ENCODE results near the gene HSD3B2. TPM values are rescaled to one million over a fixed set of nuclear protein-coding genes. Genes with fewer than 3 reads are reported as not detected.
A peak's percentile ranks its signal among the peaks of the same experiment; 100 is the strongest.
"Not testable (repeated sequence)": the region's sequence is repeated elsewhere in the genome, so short reads cannot be mapped to it uniquely, and the experiment has no call there.

Gene HSD3B2
- 1 to 10 TPM in 3 of 4 donors, under 1 TPM in 1; 0.23 to 2.6 (median 1.5) TPM for polyA plus RNA-seq (ENCODE audit: insufficient read length in 4 of 4)

GRCh38 chr1:119414950-119415349, at the start of gene HSD3B2:
Gene HSD3B2, plus strand, starts transcription at chr1:119415150. Its CDS starts 270 bp downstream, at chr1:119415420.
- DNase-seq (ENCODE audit: low read depth in 4 of 4, low spot score in 3 of 4), result no peak

- no peak for DNase-seq (ENCODE audit: low read depth in 4 of 4, low spot score in 3 of 4)
Measured at GRCh38 chr1:119366424-119366823, 48.5 kb upstream of the HSD3B2 start.

GRCh38 chr1:119367432-119368124, 47.4 kb upstream of the HSD3B2 start:
- peak in 2 of 4 donors; percentile 22 to 29 for DNase-seq (ENCODE audit: low read depth in 4 of 4, low spot score in 3 of 4)

- DNase-seq (ENCODE audit: low read depth in 4 of 4, low spot score in 3 of 4), result peak in 1 of 4 donors; percentile 10
Measured at GRCh38 chr1:119368554-119368953, 46.4 kb upstream of the HSD3B2 start, which contains the start of gene HAO2. Gene HAO2, plus strand, starts transcription at chr1:119368785. Its CDS starts 12,301 bp downstream, at chr1:119381086.

- DNase-seq (ENCODE audit: low read depth in 4 of 4, low spot score in 3 of 4), result no peak
Measured at GRCh38 chr1:119370748-119371147, 44.2 kb upstream of the HSD3B2 start.

GRCh38 chr1:119371815-119372214, 43.1 kb upstream of the HSD3B2 start:
- no peak for DNase-seq (ENCODE audit: low read depth in 4 of 4, low spot score in 3 of 4)

- peak; percentile 24 to 51 (median 38) for DNase-seq (ENCODE audit: low read depth in 4 of 4, low spot score in 3 of 4)
Measured at GRCh38 chr1:119372503-119373086, 42.4 kb upstream of the HSD3B2 start.

GRCh38 chr1:119373465-119373864, 41.5 kb upstream of the HSD3B2 start:
- DNase-seq (ENCODE audit: low read depth in 4 of 4, low spot score in 3 of 4), result no peak

GRCh38 chr1:119374208-119374874, 40.6 kb upstream of the HSD3B2 start:
- no peak for DNase-seq (ENCODE audit: low read depth in 4 of 4, low spot score in 3 of 4)

- no peak for DNase-seq (ENCODE audit: low read depth in 4 of 4, low spot score in 3 of 4)
Measured at GRCh38 chr1:119375366-119375765, 39.6 kb upstream of the HSD3B2 start.

- DNase-seq (ENCODE audit: low read depth in 4 of 4, low spot score in 3 of 4), result no peak
Measured at GRCh38 chr1:119376594-119376993, 38.4 kb upstream of the HSD3B2 start.

- DNase-seq (ENCODE audit: low read depth in 4 of 4, low spot score in 3 of 4), result not testable (repeated sequence)
Measured at GRCh38 chr1:119377594-119377993, 37.4 kb upstream of the HSD3B2 start.

GRCh38 chr1:119379117-119379516, 35.8 kb upstream of the HSD3B2 start:
- no peak for DNase-seq (ENCODE audit: low read depth in 4 of 4, low spot score in 3 of 4)

GRCh38 chr1:119380304-119380703, 34.6 kb upstream of the HSD3B2 start:
- DNase-seq (ENCODE audit: low read depth in 4 of 4, low spot score in 3 of 4), result no peak

GRCh38 chr1:119380983-119381662, 33.8 kb upstream of the HSD3B2 start:
- DNase-seq (ENCODE audit: low read depth in 4 of 4, low spot score in 3 of 4), result no peak

- no peak for DNase-seq (ENCODE audit: low read depth in 4 of 4, low spot score in 3 of 4)
Measured at GRCh38 chr1:119384591-119384990, 30.4 kb upstream of the HSD3B2 start.

GRCh38 chr1:119385650-119386049, 29.3 kb upstream of the HSD3B2 start:
- no peak for DNase-seq (ENCODE audit: low read depth in 4 of 4, low spot score in 3 of 4)

GRCh38 chr1:119387858-119388257, 27.1 kb upstream of the HSD3B2 start:
- DNase-seq (ENCODE audit: low read depth in 4 of 4, low spot score in 3 of 4), result no peak

GRCh38 chr1:119388450-119388849, 26.5 kb upstream of the HSD3B2 start:
- no peak for DNase-seq (ENCODE audit: low read depth in 4 of 4, low spot score in 3 of 4)

- DNase-seq (ENCODE audit: low read depth in 4 of 4, low spot score in 3 of 4), result no peak
Measured at GRCh38 chr1:119390526-119390925, 24.4 kb upstream of the HSD3B2 start.

- DNase-seq (ENCODE audit: low read depth in 4 of 4, low spot score in 3 of 4), result no peak
Measured at GRCh38 chr1:119391749-119392148, 23.2 kb upstream of the HSD3B2 start.

Measured in left renal pelvis (tissue), 4 donors.